ENCODE results near the gene CAPZA2. TPM values are rescaled to one million over a fixed set of nuclear protein-coding genes. Genes with fewer than 3 reads are reported as not detected.

Gene CAPZA2
- total RNA-seq, 4 donors from 2014 or later: 45.0 to 61.2 (median 52.5) TPM

DNA sequence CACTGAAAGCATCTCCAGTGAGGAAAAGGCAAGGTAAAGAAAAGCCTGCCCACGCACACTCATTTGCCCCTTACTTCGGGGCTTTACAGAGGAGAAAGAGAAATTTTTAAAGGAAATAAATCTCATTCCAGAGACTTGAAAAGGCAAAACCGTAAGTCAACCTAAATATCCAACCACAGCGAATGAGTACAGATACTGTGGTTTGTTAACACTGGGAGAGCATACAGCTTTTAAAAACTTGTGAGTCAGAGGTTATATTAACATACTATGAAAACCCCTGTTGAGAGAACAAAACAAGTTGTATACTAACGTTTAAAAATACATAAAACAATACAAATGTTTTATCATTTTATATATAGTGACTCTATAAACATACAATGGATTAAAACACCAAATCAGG is 62.4 kb downstream of the CAPZA2 start:
- no peak for TF ChIP-seq CTCF (IDR thresholded peaks at IDR 0.05)
- no peak for TF ChIP-seq POLR2A (IDR thresholded peaks at IDR 0.05)
- H3K4me3 ChIP-seq (ENCODE audit: low read depth, poor library complexity, severe bottlenecking): no peak overlapping the region
- DNase-seq (ENCODE audit: low spot score in 2 of 2): no peak
- WGBS, 2 donors: 60 to 66% methylated on average over 5 of the region's 5 CpGs
- intact Hi-C loops (cut with DNase I; ENCODE audit: low total_unique reads): no loop called here

DNA sequence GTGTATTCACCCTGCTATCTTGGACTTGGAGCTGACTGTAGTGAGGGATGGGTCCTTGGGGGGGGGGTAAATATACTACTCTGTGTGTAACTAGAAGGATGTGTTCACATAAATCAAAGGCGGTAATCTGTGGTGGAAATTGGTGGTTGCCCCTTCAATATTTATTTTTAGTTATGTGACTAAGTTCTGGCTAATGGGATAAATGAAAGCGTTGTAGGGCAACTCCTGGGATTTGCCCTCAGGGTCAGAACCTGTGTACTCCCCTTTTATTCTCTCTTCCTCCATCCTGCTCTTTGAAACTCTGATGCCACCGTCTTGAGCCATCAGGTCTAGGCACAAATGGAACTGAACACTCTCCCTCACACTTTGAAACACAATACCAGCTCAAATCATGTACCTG is 66.6 kb downstream of the CAPZA2 start:
- no peak for DNase-seq (ENCODE audit: low spot score in 2 of 2)
- no peak overlapping the region for H3K4me3 ChIP-seq (ENCODE audit: low read depth, poor library complexity, severe bottlenecking)
- 53 to 55% methylated on average over 3 of the region's 3 CpGs for WGBS, 2 donors
- TF ChIP-seq POLR2A (IDR thresholded peaks at IDR 0.05): no peak
- no peak for TF ChIP-seq CTCF (IDR thresholded peaks at IDR 0.05)
- intact Hi-C loops (cut with DNase I; ENCODE audit: low total_unique reads): no loop called here

DNA sequence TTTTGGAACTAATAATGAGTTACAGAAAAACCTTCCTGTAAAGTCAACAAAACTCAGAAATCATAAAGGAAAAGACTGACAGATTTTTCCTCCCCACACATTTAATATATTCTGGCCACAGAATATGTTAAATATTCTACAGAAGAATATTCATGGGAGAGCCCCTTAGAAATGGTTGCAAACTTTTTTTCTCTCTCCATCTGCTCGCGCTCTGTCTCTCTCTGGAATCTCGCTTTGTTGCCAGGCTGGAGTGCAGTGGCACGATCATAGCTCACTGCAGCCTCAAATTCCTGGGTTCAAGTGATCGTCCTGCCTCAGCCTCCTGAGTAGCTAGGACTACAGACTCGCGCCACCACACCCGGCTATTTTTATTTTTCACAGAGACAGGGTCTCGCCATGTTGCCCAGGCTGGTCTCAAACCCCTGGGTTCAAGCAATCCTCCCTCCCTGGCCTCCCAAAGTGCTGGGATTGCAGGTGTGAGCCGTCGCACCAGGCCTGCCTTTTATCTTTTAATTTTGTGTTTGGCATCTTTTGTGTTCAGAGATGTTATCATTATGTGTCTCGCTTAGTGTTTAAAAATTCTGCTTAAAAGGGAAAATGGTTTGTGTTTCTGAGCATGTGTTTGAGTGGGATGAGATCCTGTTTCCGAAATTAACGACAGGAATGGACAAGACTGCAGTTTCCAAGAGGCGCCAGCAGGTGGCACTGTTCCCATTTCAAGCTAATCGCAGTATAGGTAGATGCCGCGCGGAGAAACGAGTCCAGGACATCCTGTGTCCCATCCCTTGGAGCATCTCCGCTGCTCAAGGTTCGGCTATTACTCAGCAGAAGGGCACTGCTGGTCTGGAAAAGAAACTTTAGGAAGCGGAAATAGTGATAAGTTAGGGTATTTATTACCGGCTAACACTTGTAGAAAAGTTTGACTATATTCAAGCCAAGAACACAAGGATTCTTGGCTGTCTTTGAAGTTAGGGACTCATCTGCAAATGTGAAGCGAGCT is 67.8 kb downstream of the CAPZA2 start:
- peak; percentile 81 to 98 for DNase-seq (ENCODE audit: low spot score in 2 of 2)
- H3K4me3 ChIP-seq (ENCODE audit: low read depth, poor library complexity, severe bottlenecking): no peak overlapping the region
- WGBS, 2 donors: 29 to 30% methylated on average over 25 of the region's 25 CpGs
- intact Hi-C loops (cut with DNase I; ENCODE audit: low total_unique reads): loop anchor here (5.0 kb wide), 1 partner anchor 192 kb away; no protein-coding TSS in a partner anchor
- TF ChIP-seq CTCF (IDR thresholded peaks at IDR 0.05) (peak in 1 of 3 donors; percentile 59), POLR2A (IDR thresholded peaks at IDR 0.05) (no peak)

DNA sequence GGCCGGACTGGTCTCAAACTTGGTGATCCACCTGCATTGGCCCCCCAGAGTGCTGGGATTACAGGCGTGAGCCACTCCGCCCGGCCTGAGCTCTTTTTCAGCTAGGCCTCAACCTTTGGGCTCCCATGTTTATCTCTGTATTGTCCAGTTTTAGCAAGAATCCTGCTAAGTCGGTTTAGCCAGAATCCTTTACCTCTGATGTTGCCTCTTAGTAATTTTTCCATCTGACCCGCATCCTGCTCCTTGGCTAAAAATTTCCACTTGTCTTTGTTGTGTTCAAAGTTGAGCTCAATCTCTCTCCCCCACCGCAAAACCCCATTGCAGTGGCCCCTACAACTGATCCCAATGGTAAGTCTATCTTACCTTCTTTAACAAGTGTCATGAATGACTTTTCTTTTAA is 70.2 kb downstream of the CAPZA2 start:
- intact Hi-C loops (cut with DNase I; ENCODE audit: low total_unique reads): loop anchor here (5.0 kb wide), 1 partner anchor 190 kb away; no protein-coding TSS in a partner anchor

DNA sequence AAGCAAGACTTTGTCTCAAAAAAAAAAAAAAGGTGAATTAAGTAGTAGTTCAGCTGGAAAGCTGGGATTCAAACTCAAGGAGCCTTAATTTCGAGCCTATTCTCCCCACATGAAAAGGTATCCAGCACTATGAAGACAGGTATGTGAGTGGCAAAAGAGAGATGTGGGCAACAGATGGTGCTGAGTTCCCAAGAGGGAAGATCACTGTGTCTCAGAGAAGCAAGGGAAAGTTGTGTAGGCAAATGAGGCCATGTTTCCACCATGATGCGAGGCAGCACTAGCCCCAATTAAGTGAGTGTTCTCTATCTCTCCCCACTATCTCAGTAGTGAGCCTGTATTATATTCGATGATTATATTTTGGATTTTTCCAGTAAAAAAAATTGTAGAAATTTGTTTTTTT is 71.1 kb downstream of the CAPZA2 start:
- 84 to 93% methylated on average over 3 of the region's 3 CpGs for WGBS, 2 donors
- H3K4me3 ChIP-seq (ENCODE audit: low read depth, poor library complexity, severe bottlenecking): no peak overlapping the region
- no peak for DNase-seq (ENCODE audit: low spot score in 2 of 2)
- no peak for TF ChIP-seq CTCF (IDR thresholded peaks at IDR 0.05)
- TF ChIP-seq POLR2A (IDR thresholded peaks at IDR 0.05): no peak
- intact Hi-C loops (cut with DNase I; ENCODE audit: low total_unique reads): loop anchor here (5.0 kb wide), 1 partner anchor 189 kb away; no protein-coding TSS in a partner anchor

More for the DNA sequence above, 70.2 kb downstream of the CAPZA2 start:
- WGBS, 2 donors: 97 to 98% methylated on average over 7 of the region's 7 CpGs
- H3K4me3 ChIP-seq (ENCODE audit: low read depth, poor library complexity, severe bottlenecking): no peak overlapping the region
- TF ChIP-seq CTCF (IDR thresholded peaks at IDR 0.05) (no peak), POLR2A (IDR thresholded peaks at IDR 0.05) (no peak)
- DNase-seq (ENCODE audit: low spot score in 2 of 2): no peak
